ENCODE results near the gene LONP2. TPM values are rescaled to one million over a fixed set of nuclear protein-coding genes. Genes with fewer than 3 reads are reported as not detected.

Gene LONP2
- 10 to 100 TPM; 28.2 to 88.9 (median 64.3) TPM for total RNA-seq

GRCh38 chr16:48244080-48244862 lies at the start of gene LONP2:
Gene LONP2, plus strand, starts transcription at chr16:48244300. Its CDS starts 89 bp downstream, at chr16:48244389.
- Histone ChIP-seq H3K27me3 (no peaks in the 10 kb centered on the region), H3K4me3 (peak within 1 kb of the TSS; percentile 54 to 63), H3K9me3 (no peaks in the 10 kb centered on the region), H3K27ac (peak within 1 kb of the TSS; percentile 72 to 78), H3K36me3 (no peaks in the 10 kb centered on the region), H3K4me1 (peaks cover 14 to 18% of the 10 kb centered on the region in 2 donors)
- intact Hi-C loops (cut with DNase I; ENCODE audit: low total_unique reads) = no loop called here
- TF ChIP-seq CTCF (IDR thresholded peaks at IDR 0.05) = peak in 1 of 4 experiments; percentile 5
- TF ChIP-seq POLR2A (IDR thresholded peaks at IDR 0.05) = peak; percentile 34 to 46
- peak; percentile 85 to 90 for DNase-seq

- intact Hi-C loops (cut with DNase I; ENCODE audit: low total_unique reads) = no loop called here
- Histone ChIP-seq H3K27ac (no peak overlapping the region), H3K36me3 (no peaks in the 10 kb centered on the region), H3K27me3 (no peaks in the 10 kb centered on the region), H3K4me1 (no peaks in the 10 kb centered on the region), H3K4me3 (no peak overlapping the region), H3K9me3 (no peaks in the 10 kb centered on the region)
- no peak for TF ChIP-seq POLR2A (IDR thresholded peaks at IDR 0.05)
- no peak for TF ChIP-seq CTCF (IDR thresholded peaks at IDR 0.05)
- DNase-seq = no peak
These were observed 49.1 kb upstream of the LONP2 start for GRCh38 chr16:48194828-48195556.

- H3K4me1 ChIP-seq = no peaks in the 10 kb centered on the region
- H3K27ac ChIP-seq = no peak overlapping the region
- no peaks in the 10 kb centered on the region for H3K27me3 ChIP-seq
- no peak overlapping the region for H3K4me3 ChIP-seq
- no peaks in the 10 kb centered on the region for H3K36me3 ChIP-seq
- TF ChIP-seq POLR2A (IDR thresholded peaks at IDR 0.05) (no peak), CTCF (IDR thresholded peaks at IDR 0.05) (no peak)
- no peaks in the 10 kb centered on the region for H3K9me3 ChIP-seq
- intact Hi-C loops (cut with DNase I; ENCODE audit: low total_unique reads) = no loop called here
- DNase-seq = no peak
These were observed 46.8 kb upstream of the LONP2 start for GRCh38 chr16:48197294-48197693.

GRCh38 chr16:48201515-48202201 lies 42.4 kb upstream of the LONP2 start:
- Histone ChIP-seq H3K4me1 (no peaks in the 10 kb centered on the region), H3K9me3 (no peaks in the 10 kb centered on the region), H3K36me3 (no peaks in the 10 kb centered on the region), H3K27me3 (no peaks in the 10 kb centered on the region), H3K27ac (no peak overlapping the region), H3K4me3 (no peak overlapping the region)
- intact Hi-C loops (cut with DNase I; ENCODE audit: low total_unique reads) = no loop called here
- DNase-seq = no peak
- no peak for TF ChIP-seq POLR2A (IDR thresholded peaks at IDR 0.05)

- no peak for DNase-seq
- H3K27ac ChIP-seq = no peak overlapping the region
- intact Hi-C loops (cut with DNase I; ENCODE audit: low total_unique reads) = no loop called here
- H3K9me3 ChIP-seq = no peaks in the 10 kb centered on the region
- no peak overlapping the region for H3K4me3 ChIP-seq
- no peaks in the 10 kb centered on the region for H3K4me1 ChIP-seq
- H3K36me3 ChIP-seq = no peaks in the 10 kb centered on the region
- no peaks in the 10 kb centered on the region for H3K27me3 ChIP-seq
- TF ChIP-seq POLR2A (IDR thresholded peaks at IDR 0.05) = no peak
- TF ChIP-seq CTCF (IDR thresholded peaks at IDR 0.05) = no peak
These were observed 39.9 kb upstream of the LONP2 start for GRCh38 chr16:48203974-48204824.
